Measurements from ENCODE around the gene ADISSP.

Gene ADISSP

DNA sequence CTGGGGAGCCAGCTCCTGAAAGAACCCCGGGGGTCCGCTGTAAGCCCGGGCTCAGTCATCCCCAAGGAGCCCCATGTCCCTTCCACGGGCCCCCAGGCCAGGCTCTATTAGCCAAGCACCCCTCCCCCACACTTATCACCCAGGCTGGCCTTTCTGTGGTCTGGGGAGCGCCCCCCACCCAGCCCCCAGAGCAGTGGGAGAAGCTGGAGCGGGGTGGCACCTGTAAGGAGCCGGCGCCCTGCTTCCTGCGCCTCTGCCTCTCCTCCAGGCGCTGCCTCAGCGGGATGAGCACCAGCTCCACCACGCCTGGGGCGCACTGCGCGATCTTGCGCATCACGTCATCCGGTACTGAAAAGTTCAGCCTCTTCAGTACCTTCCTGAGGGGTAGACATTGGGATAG lies 11.4 kb upstream of the ADISSP start:
- no peak for DNase-seq

DNA sequence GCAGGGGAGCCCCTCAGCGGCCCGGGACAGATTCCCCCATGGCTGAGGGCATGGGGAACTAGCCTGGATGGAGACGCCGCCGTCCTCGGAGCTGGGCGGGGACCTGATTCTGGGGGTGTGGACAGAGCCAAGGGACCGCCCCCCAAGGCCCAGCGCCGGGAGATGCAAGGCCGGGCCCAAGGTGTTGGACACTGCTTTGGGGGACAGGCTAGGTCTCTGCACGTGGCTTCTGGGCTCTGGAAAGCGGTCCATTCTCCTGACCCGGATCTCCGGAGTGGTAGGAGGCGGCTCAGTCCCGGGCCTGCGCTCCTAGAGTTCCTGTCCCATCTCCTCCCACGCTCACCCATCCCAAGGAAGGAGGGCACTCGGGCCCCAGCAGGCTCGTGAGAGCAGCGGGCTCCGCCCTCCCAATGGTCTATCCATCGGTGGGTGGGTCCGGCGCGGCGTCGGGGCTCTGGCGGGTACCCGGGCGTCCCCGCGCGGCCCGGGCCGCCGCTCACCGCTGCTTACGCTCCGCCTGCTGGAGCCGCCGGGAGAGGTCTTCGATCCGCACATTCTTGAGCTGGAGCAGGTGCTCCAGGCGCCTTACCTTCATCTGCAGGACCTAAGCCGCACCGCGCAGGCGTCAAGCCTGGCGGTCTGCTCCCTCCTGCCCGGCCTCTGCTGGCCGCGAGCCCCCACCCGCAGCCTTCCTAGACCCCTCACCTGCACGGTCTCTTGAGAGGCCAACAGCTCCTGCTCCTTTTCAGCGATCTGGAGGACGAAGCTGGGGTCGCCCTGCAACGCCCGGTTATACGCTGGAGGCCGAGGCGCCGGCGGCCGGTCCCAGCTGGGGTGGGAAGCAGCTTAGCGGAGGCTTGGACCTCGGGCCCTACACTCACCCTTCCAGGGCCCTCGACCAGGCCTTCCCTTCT lies 10.4 kb upstream of the ADISSP start:
- DNase-seq = peak; percentile 63

DNA sequence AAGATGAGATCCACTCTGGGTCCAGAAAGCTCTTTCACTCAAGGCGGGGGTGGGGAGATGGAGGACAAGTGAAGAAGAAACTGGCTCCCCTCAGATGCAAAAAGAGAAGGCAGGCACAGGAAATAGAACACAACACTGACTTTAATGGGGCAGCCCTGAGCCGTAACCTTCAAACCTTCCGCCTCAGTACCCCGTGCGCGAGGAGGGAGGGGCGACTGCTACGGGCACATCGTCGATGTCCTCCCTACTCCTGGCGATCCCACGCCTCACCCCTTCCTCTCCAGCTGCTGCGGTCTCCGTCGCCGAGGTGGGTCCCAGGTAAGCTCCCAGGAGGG lies 9.8 kb upstream of the ADISSP start:
- DNase-seq = no peak

DNA sequence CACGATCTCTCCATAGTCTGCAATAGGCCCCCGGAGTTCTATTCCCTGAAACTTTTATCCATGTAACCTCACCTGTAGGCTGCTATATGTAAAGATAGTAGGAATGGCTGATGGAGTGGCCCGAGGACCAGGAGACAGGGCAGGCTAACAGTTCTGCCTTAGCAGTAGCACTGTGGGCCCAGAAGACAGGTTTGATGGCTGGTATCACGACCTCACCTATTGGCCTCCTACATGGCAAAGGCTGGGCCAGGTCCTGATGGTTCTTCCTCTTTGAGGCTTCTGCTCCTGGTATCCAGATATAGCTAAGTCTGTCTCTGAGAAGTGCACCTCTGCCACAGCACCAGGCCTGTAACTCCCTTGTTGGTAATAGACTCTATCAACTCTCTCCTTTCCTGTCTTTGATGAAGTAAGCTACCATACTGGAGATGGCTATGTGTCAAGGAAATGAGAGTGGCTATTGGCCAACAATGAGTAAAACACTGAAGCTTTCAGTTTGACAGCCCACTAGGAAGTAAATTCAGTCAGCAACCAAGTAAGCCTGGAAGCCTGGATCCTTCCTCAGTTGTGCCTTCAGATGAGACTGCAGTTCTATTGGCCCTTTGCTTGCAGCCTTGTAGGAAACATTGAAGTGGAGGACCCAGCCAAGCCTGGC lies 8.0 kb upstream of the ADISSP start:
- no peak for DNase-seq

DNA sequence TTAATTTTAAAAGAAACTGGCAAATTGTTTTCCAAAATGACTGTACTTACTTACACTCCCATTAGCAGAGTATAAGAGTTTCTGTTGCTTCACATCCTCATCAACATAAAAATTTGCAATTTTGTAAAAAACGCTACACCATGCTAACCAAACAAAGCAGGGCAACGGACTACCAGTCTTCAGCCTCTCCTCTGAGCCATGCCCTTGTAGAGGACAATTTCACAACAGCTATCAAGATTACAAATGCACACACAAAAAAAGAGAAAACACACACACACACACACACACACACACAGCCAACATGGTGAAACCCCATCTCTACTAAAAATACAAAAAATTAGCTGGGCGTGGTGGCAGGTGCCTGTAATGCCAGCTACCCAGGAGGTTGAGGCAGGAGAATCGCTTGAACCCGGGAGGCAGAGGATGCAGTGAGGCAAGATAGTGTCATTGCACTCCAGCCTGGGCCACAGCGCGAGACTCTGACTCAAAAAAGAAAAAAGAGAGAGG lies 4.1 kb upstream of the ADISSP start:
- no peak for DNase-seq

DNA sequence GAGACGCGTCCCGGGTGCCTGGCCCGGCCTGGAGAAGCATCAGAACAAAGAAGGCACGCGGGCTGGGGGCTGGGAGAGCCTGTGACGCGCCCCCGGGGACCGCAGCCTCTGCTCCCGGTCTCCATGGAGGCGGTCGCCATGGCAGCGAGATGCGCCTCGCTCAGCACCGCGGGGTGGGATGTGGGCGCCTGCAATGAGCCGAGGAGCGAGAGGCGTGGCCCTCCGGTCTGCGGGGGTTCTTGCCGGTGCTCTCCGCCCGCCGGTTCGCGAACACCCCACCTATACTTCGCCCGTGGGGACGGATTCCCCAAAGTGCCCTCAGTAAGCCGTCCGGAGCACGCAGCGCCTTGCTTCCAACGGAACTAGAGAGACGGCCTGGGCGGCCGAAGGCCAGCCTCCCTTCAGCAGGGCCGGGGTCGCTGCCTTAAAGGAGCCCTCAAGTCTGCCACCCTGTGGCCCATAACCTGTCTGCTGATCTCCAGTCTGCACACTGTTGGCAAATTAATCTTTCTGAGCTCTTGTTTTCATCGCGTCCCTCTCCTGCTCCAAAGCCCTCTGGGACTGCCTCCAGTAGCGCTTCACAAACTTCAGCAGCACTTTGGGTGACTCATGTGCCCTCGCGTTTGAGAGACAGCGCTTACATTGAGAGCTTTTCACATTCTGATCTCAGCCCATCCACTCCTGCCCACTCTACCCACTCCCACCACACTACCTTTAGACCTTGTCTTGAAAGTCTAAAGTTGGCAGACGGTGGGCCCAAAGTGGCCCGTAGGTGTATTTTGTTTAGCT lies 983 bp upstream of the ADISSP start:
- peak; percentile 88 for DNase-seq

DNA sequence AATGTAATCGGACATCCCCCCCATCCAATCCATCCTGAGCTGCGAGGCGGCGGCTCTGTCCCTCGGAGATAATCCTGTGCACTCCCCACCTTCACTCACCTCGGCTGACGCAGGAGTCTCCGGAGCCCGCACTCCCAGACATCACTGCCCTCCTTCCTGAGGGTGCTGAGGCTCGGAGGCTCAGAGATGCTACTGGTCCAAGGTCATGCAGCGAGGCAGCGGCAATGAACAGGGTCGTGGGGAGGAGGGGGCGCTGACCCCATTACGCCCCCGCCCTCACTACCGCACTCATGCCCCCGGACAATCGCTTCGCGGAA lies 485 bp downstream of the ADISSP start:
- no peak for DNase-seq

DNA sequence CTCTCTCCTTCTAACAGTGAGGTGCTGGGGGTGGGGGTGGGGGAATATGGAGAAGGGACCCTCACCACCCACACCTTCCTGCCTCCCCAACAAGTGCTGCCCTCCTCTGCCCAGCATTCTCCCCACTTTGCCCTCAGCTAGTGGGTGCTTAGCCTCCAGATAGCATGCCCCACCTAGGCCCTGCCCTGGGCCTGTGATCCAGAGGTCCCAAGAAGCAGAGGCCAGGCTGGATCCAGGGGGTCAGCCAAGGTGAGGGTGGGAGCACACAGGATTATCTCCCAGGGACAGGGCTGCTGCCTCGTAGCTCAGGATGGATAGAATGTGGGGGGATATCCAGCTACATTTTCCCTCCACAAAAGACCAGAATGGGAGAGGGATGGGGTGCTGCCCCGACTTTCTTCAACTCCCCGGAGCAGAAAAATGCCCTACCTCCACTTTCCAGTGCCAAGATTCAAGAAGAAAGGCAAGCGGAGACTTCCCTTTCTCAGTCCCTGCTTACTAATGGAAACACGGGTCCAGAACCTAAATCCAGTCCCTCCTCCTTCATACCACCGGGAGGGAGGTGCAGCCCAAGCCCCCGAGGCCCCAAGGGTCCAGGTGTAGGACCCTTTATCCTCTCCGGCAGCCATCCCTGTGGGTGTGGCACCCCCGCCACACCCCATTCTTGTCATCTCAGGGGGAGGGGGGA lies 987 bp downstream of the ADISSP start:
- DNase-seq = no peak

DNA sequence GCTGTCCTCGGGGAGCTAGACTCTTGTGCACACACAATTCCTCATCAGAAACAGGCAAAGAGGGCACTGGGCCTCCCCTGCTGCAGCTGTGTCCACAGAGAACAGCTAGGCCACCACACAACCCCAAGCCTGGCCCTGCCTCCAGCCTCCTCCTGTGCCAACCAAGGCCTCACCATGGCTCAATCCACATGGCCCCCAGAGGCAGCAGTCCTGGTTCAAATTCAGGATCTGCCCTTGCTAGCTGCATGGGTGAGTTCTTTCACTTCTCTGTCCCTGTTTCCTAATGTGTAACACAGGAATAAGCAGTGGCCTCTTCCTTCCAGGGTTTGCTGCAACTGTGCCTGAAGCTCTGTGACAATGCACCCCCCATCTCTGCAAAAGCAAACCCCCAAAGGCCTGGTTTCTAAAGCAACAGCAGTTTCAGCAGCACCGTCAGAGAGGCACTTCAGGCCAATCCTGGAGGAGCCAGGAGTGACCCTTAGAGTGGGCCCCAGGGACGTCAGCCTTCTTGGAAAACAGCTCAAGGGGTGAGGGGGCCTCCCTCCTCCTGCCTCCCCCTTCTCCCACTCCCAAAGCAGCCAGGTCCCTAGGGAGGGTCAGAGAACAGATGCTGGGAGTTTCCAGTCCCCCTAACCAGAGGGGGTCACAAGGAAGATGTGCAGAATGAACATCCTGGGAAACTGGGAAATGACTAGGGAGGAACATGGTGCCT lies 2.2 kb downstream of the ADISSP start:
- no peak for DNase-seq

DNA sequence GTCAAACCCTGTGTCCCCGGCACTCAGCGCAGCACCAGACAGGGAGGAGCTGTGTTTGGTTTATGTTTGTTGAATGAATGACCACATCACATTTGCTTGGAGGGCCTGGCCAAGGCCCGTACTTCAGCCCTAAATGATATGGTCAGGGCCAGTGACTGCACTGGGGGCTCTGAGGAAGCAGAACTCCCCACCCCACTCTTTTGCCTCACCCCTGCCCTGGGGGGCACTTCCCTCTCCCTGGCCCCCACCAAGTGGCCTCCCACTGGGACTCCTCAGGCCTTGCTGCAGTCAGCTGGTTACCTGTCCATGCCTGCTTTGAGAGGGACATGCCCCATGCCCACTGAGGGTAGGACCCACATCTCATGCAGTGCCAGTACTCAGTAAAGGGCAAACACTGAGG lies 2.9 kb downstream of the ADISSP start:
- DNase-seq = no peak

DNA sequence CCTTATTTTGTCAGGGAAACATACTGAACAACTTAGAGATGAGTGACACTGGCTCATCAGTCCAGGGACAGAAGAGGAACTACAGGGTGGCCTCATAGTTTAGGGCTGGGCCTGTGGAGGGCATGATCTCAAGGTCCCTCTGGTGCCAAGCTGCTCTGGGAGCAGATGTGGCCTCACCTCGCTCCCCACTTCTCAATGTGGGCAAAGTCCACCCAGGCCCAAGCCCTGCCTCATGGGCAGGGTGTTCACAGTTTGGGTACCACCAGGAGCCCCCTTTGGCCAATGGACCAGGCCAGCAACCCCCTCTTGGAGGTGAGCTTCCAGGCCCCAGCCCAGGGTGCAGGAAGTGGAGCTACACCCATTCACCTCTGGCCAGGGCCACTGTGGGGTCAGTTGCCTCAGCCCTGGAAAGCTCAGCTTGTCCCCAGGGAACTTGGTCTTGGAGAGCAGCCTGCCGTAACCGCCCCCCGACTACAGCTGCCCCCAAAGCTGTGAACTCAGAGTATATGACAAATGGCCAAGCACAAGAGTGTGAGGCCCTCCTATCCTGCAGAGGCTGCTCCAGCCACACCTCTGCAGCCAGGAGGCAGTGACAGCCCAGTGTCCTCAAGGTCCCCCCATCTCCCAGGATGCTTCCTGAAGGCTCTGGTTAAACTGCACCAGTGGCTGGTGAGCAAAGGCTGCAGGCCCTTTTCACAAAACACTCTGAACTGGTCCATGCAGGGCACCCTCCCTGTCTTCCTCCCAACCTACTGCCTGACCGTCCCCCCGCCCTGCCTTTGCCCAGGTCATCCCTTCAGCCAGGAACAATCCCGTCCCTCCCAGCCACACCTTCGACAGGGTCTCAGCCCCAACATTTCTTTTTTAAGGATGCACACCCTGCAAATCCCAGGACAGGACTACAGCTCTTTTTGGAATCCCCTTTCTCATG lies 3.6 kb downstream of the ADISSP start:
- DNase-seq = no peak

DNA sequence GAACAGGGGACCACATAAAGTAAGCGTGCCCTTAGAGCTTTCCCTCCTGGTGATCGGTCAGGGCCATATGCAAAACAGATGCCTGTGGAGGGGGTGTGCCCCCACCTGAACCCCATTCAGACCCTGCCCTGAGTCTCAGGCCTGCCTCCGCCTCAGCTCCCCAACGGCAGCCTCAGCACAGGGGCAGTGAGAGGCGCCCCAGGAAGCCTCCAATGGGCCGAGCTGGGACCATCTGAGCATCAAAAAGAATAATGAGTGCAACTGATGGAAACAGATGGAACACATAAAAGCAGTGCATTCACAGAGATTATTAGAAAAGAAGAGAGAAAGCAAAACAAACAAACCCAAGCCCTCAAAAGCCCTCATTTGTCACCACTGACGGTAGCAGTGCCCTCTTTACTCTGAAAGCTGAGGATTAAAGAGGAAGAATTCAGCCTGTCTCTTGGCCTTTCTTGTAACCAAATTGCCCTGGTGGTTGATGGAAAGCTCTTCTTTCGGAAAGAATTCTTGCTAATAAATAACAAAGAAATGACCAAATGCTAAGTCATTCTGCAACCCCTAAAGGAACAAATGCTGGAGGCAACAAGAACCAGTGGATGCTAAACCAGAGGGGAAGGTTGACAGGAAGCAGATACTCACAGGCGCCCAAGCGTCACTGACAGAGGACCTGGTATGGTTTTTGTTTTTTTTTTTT lies 6.8 kb downstream of the ADISSP start:
- DNase-seq = no peak

DNA sequence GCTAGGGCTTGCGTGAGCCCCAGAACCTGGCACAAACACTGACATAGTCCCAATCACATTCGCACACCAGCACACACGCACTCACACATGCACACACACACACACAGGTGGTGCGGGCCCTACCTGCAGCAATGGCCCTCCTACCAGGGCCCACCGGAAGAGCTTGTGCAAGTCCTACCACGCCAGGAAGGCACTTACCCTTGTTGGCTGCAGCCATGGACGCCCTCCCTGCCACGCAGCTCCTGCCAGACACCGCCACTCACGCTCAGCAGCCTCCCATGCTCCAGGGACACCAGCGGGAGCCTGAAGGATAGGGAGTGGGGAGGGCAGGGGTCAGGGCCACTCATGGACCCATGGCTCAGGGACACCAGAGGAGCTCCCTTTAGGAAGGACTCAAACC lies 7.7 kb downstream of the ADISSP start:
- DNase-seq = no peak

DNA sequence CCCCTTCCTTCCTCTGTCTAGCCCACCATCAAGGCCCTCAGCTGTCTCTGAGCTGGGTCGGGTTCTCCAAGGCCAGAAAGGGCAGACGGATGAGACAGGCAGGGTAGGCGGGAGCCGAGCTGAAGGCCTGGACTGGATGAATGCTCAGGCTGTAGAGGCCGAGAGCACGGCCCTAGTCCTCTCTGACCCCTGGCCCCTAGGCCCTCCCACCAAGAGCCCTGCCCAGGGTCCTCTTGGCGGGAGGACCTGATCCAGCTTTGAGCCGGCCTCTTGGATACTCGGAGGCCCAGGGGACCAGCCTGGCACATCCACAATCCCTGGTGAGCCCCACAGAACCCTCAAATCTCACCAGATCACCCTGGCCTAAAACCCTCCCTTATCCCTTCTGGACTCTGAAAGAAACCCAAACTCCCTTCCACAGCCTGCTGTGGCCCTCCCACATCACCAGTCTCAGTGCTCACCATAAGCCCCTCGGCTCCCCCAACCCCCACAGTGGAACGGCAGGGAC lies 8.2 kb downstream of the ADISSP start:
- DNase-seq = no peak

DNA sequence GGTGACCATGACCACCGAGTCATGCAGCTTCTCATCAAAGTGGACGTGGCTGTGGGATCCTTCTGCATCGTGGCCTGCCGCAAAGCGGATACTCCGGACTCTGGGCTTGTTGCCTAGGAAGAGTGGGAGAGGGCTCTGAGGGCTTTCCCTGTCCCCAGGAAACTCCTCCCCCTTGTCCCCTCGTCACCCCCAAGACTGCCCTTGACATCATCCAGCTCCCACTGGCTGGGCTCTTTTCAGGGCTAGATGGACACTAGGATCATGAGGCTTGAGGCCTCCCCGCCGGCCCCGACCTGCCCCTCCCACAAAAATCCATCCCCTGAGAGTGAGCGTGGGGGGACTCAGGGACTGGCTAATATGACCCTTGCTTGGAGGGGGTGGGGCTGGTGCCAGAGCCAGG lies 9.0 kb downstream of the ADISSP start:
- no peak for DNase-seq

DNA sequence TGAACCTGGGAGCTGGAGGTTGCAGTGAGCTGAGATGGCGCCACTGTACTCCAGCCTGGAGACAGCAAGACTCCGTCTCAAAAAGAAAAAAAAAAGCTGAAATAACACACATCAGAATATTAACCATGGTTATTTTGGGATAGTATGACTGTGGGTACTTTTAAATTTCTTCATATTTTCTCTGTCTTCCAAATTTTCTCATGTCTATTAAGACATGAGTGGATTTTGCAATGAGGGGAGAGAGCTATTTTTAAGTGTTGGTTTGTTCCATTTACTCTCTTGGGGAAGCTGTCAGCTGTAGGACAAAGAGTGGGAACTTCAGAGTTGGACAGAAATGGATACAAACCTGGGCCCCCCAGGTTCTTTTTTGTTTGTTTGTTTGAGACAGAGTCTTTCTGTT lies 10.3 kb downstream of the ADISSP start:
- DNase-seq = no peak

DNA sequence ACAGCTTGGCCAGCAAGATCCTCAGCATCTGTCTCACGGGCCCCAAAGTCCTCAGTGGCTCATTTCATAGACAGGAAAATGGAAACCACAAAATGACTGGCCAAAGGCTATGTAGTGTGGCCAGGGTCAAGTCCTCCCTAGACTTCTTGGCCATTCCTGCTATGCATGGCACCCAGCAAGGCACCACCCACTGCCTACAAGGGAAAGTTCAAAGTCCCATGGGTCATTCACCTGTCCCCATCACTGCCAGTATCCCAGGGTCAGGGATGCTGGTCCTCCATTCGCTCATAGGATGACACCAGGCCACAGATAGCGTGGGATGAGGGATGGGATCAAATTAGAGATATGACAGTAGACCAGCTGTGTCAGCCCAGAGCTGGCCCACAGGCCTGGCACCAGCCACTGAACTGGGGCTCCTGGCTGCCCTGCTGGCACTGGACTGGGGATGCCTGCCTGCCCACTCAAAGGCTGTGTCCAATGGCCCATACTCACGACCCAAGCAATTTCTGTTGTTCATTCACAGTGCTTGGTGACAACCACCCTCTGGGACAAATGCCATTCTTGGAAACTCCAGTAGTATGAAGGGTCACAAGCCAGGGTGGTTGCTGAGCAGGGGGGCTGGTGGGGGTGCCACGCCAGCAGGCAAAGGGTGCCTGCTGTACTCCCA lies 11.6 kb downstream of the ADISSP start:
- DNase-seq = no peak

DNA sequence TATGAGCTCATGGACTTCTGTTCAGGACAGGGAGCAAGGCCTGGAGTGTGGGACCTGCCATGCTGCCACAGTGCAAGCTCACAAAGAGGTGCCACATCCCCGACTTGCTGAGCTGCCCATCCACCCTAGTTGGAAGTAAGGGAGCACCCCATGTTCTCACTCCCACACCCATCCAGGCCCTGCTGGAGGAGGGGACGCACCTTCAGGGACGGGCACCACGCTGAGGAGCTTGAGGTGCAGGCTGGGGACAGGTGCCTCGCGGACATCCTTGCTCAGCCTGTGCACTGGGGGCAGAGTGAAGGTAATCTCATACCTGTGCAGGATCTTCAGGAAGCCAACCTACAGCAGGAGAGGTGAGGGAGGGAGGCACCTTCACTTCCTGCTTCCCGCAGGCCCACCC lies 12.3 kb downstream of the ADISSP start:
- no peak for DNase-seq

DNA sequence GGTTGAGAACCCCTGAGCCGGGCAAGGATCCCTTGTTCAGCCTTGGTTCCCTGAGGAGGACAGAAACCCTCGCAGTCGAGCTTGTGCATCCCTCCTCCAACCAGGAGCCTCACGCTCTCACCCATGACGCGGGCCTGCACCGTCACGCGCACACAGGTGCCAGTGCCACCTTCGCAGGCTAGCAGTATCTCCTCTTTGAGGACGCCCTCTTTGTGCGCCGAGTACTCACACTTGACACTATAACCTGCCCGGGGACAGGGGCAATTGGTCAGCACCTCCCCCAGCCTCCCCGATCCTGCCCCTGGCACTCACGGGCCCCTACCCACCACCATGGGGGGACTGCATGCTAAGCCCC lies 13.3 kb downstream of the ADISSP start:
- no peak for DNase-seq

All from NCI-H748 treated with DMSO at 0.1 percent for 48 hours (cell line).